GM19397 (cell line): ENCODE data around the gene TENM4.
"Not testable (repeated sequence)": the region's sequence is repeated elsewhere in the genome, so short reads cannot be mapped to it uniquely, and the experiment has no call there.

ENCODE experiments used
- ATAC-seq: cut with Tn5 transposase; IDR thresholded peaks from one replicate; pipeline ENCODE4 v1.9.1; 2021; ENCODE audit warnings: mild to moderate bottlenecking, moderate library complexity; ENCODE audit not compliant: unreplicated experiment

Gene TENM4

DNA sequence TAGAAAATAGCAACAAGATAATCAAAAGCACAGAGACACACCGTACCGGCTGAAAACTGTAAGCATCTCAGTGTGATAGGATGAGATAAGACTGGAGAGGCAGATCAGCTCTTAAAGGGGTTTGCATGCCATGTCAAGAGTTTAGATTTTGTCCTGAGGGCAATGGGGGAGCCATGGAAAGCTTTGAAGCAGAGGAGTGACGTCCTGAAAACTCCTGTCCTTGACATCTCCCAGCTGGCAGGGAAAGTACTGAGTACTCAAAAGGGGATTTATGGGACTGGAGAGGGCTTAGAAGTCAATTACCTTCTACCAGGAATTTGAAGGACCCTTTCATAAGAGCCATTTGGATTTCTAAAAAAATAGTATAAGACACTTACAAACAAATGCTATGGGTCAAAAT, 445.7 kb downstream of the TENM4 start:
- no peak for ATAC-seq

DNA sequence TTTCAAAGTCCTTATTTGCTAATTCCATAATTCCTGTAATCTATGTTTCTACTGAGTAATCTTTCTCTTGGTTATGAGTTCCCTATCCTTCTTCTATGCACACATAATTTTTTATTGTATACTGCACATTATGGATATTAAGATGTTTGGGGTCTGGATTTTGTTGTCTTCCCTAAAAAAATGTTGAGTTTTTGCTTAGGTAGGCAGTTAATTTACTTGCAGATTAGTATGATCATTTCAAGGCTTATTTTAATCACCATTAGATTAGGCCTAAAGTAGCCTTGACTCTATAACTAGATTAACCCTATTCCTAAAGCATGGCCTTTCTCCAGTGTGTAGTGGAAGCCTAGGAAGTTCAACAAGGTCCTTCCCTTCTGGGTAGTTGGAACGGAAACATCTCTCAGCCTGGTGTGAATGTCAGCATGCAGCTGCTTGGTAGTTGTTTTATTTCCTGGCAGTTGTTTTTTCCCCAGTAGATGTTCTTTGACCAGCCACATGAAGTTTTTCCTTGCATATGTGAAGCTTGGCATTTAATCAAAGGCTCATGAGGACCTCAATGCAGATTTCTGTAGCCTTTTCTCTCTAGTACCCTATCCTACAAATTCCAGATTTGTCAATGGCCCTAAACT, 446.9 kb downstream of the TENM4 start:
- ATAC-seq = no peak

DNA sequence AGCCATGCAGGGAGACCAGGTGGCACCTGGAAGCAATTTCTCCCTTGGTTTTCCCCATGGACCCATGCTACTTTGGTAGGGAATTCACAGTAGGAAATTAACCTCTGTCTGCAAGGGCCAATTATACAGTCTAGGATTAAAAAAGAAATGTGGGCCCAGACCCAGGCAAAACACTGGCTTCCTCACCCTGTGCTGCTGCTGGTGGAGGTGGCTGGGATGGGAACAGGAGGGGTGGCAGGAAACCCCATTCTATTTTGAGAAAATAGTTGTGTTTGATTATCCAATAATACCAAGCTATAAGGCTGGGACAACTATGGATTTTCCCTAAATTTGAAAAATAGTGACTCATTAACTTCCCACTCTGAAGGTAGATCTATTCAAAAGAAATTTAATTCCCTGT, 449.1 kb downstream of the TENM4 start:
- no peak for ATAC-seq

DNA sequence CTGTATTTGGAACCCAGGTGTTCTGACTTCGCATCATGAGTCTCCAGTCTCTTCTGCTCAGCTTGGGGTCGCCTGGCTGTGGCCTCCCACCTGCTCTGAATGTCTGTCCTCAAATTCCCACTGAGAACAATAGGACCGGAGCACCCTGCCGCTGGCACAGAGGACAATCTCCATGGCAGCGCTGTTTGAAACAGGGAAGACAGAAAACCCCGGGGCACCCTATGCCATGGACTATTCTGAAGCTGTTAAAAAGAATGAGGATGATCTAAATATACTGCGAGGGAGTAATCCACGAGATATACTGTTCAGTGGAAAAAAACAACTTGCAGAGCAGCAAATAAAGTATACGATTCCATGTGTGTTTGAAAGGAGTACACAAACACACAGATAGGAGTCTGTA, 450.6 kb downstream of the TENM4 start:
- ATAC-seq = no peak

DNA sequence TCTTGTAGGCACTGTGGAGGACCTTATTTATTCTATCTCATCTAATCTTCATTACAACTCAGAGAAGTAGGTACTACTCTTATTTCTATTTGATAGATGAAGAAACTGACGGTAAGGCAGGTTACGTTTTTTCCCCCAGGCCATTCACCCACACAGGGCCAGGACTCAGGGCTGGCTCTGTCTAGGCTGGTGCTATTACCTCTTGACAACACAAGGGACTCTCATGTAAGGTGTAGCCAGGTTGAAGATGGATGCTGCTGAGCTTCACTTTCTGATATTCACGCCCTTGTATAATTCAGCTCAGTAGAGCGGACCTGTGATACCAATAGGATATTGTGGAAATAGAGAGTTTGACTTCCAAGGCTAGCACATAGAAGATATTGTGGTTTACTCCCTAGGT, 453.1 kb downstream of the TENM4 start:
- no peak for ATAC-seq

DNA sequence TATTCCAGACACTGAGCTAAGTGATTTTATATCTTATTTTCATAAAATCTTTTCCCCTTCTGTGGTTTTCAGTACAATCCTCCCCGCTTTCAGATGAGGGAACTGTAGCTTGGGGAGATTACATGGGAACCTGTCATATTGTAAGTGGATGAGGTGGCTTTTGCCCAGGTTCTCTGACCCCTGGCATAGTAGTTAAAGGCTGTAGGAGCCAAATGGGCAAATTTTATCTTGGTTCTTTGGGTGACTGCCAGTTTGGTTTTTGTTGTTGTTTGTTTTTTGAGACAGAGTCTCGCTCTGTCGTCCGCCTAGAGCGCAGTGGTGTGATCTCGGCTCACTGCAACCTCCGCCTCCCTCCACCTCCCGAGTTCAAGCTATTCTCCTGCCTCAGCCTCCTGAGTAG, 454.5 kb downstream of the TENM4 start:
- no peak for ATAC-seq

DNA sequence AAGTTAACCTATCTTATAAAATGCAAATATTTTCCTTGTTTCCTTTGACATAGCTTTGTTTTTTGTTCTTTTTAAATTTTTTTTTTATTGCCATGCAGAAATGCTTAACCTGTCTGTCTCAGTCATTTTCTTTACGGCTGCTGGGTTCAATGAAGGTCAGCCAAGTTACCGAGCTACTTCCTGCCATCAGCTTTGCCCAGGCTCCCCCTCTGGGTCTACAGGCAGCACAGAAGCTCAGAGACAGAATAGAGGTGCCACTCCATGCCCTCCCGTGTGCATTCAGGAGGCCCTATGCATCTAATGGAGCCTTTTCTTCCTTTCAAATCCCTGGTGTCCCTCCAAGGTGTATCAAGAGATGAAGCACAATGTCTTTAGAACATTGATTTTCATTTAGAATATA, 455.2 kb downstream of the TENM4 start:
- ATAC-seq = no peak

DNA sequence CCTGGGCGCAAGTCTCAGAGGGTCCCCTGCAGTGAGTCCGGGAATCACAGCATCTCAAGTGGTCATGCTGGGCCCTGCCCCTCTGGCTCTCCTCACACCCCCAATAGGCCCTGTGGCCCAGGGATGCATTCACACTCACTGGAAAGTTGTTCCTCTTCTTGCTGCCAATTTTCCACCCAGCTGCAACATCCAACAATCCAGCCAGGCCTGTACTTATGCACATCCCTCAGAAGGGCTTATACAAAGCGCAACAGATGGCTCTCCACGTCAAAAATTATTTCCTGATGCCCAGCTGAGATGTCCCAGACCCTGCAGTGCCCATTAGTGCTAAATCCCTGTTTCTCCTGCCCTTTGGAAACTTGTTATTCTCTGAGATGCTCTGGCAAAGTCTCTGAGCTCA, 458.4 kb downstream of the TENM4 start:
- ATAC-seq = no peak

DNA sequence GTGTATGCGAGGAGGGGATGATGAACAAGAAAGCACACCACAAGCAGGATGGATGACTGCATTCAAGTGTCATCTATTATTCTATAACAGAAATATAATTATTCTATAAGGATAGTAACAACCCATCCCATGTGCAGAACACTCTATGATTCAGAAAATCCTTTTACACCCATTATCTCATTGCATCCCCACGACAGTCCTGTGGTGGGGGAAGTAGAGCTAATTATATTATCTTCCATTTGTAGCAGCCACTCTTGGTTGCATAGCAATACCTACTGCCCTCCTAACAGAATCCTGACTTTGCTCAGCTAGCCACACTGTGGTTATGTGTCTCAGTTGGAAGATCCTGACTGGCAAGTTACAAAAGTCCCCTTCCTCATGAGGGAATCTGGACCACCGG, 459.7 kb downstream of the TENM4 start:
- ATAC-seq = no peak

DNA sequence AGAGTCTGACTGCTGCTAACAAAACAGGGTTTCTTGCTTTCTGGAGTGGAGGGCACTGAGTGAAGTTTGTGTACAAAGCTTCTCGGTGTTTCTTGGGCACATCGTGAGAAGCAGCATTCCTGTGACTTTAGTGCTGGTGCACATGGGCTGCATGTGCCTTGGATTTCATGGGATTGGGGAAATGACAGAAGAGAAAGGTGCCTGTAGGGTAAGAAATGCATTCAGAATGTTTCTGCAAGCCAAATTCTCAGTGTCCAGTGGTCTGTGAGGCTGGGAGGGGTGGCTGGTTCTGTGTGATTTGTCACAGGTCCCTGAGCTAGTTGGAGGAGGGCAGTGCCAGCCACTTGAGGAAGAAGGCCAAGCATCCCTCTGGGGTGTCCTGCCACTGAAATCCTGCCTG, 462.0 kb downstream of the TENM4 start:
- ATAC-seq = no peak

DNA sequence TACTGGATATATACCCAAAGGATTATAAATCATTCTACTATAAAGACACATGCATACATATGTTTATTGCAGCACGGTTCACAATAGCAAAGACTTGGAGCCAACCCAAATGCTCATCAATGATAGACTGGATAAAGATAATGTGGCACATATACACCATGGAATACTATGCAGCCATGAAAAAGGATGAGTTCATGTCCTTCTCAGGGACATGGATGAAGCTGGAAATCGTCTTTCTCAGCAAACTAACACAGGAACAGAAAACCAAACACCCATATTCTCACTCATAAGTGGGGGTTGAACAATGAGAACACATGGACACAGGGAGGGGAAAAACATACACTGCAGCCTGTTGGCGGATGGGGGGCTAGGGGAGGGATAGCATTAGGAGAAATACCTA, 463.0 kb downstream of the TENM4 start:
- not testable (repeated sequence) for ATAC-seq

DNA sequence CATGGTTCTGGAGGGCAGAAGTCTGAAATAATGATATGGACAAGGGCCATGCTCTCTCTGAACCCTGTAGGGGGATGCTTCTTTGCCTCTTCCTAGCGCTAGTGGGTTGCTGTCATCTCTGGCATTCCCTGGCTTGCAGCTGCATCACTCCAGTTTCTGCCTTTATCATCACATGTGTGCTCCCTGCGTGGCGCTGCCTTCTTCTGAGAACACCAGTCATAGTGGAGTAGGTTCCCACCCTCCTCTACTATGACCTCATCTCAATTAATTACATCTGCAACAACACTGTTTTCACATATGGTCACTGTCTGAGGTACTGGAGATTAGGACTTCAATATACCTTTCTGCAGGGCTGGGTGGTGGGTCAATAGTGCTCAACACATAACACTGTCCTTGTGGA, 463.8 kb downstream of the TENM4 start:
- ATAC-seq = no peak

DNA sequence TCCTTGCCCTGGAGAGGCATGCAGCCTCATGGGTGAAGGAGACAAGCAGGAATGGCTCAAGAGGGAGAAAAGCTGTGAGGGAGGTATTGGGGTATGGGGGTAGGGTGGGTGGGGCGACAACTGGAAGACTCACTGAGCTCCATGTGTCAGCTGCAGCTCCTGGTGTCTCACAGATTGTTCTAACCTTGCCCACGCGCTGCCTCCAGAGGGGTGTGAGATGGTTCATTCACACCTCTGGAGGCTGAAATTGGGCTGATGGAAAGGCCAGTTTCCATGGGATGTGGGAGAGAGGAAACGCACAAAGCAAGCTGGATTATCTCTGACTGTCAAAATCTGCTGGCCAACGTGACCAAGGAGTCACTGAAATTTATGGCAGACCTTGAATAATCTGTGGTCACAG, 465.7 kb downstream of the TENM4 start:
- no peak for ATAC-seq

DNA sequence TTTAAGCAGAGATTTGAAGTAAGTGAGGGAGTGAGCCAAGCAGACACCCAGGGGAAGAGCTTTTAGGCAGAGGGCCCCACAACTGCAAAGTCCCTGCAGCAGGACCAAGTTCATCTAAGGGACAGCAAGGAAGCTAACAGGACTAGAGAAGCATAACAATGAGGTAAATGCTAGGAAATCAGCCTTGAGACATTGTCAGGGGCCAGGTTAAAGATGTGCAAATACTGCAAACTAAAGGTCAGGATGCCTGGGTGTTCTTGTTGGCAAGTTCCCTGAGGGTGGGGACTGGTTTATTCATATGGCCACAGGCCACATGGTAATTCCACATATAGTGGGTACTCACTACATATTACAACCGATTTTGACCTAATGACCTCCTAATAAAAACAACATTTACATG, 467.0 kb downstream of the TENM4 start:
- ATAC-seq = no peak

DNA sequence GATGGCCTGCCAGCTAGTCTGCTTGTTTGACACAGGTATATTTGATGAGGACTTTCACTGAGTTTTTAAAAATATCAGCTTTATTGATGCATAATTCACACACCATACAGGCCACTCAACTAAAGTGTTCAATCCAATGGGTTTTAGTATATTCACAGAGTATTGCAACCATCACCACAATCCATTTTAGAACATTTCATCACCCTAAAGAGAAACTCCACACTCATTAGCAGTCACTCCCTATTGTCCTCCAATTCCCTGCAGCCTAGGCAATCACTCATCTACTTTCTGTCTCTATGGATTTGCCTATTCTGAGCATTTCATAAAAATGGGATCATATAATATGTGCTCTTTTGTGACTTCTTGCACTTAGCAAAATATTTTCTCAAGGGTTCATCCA, 468.2 kb downstream of the TENM4 start:
- ATAC-seq = no peak

DNA sequence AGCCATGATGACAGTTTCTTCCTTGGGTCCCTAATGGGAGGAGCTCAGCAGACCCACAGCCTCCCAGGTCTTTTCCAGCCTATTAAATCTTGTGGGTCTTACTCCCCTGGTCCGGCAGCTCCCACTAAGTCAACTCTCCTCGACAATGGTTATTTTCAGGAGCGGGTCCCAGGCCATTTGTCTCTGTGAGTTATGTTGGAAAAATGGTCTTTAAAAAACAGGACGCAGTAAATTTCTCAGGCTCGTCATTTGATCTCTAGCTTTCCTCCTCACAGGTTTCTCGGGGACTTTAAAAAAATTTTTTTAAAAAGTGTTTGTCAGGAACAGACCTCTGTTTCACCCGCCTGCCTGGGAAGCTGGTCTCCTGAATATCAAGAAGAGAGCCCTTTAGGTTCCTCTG, 468.7 kb downstream of the TENM4 start:
- ATAC-seq = no peak

DNA sequence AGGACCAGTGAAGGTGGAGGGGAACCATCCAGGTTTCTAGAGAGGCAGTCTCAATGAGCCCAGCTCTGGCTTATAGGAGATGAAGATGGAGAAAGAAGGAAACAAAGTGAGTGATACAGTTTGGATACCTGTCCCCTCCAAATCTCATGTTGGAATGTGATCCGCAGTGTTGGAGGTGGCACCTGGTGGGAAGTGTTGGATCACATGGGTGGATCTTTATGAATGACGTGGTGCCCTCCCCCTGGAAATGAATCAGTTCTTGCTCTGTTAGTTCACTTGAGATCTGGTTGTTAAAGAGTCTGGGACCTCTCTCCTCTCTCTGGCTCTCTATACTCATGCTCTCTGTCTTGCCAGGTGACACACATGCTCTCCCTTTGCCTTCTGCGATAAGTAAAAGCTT, 473.0 kb downstream of the TENM4 start:
- no peak for ATAC-seq

DNA sequence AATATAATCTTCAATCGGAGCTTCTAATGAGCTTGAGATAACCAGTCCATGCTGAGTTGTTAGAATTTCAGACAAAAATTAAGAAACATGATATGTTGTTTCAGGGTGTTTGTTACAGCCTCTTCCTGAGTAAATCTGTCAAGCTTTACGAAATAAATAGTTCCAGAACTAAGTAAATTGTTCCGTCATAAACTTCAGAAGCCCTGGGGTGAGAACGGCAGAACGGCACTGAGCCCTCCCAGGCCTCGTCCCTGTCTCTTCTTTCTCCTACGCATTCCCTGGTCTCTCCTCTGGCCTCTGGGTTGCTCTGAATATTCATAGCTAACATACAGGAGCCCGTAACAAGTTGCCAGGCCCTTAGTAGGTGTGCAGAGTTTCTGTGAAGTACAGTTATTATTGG, 475.4 kb downstream of the TENM4 start:
- ATAC-seq = no peak

DNA sequence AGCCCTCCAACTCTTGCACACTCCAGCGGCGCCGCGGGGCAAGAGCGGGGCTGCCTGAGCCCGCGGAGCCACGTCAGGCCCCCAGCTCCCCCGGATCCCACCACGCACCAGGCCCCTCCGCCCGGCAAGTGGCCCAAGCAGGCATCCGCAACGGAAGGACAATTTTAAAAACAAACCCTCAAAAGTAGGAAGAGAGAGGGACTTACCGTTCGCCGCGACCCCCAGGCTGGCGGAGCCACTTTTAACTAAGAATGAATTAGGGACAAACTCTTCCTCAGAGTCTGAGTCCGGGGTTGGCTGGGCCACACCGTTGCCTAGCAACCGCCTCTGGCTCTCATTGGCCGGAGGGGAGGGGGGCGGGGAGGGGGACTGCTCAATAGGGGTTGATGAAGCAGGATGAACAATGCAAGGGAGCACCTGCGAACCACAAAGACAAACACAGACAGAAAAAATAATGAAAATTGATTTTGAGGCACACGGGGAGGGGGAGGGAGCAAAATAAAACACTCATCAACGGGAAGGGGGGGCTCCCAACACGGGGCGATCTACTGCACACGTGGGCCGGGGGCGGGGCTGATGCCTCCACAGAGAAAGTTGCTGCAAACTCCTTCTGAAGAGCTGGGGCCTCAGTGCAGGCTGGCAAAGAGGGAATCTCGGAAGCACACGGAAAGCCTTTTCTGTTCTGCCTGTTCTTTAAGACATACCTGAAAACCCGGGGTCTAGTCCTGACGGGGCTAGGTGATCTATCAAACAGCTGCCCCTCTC, 478.7 kb downstream of the TENM4 start:
- no peak for ATAC-seq

DNA sequence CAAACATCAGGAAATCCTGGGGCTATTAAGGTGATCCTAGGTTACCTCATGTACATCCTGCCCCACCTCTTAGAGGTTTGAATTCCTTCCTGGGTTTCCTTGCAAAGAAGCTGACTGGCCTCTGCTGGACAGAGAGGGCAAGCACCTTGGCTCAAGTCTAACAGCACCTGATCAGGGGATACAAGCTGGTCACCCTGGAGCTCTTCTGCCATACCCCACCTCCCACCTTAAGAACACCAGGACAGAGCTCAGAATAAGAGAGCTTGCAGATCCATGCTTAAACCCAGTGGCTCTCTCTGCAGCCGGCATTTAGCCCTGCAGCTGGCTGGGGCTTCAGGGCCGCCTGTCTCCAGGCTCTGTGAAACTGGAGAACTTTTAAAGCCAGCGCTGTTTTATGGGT, 479.6 kb downstream of the TENM4 start:
- no peak for ATAC-seq

DNA sequence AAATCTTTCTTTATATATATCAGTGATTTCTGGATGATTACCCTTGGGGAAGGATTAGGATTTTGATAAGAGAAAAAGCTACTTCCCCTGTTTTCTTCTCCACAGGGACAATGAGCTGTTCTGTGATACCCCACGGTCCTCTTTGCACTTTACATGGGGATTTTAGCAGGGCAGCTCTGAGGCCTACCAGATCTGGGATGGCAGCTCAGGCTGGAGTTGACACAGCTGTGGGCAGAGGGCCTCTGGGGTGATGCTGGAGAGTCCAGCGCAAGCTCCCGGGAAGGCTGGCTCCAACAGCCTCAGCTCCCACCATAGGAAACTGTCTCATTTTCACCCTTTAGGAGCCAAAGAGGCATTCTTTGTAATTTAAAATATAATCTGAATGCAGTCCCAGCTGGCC, 482.4 kb downstream of the TENM4 start:
- no peak for ATAC-seq

DNA sequence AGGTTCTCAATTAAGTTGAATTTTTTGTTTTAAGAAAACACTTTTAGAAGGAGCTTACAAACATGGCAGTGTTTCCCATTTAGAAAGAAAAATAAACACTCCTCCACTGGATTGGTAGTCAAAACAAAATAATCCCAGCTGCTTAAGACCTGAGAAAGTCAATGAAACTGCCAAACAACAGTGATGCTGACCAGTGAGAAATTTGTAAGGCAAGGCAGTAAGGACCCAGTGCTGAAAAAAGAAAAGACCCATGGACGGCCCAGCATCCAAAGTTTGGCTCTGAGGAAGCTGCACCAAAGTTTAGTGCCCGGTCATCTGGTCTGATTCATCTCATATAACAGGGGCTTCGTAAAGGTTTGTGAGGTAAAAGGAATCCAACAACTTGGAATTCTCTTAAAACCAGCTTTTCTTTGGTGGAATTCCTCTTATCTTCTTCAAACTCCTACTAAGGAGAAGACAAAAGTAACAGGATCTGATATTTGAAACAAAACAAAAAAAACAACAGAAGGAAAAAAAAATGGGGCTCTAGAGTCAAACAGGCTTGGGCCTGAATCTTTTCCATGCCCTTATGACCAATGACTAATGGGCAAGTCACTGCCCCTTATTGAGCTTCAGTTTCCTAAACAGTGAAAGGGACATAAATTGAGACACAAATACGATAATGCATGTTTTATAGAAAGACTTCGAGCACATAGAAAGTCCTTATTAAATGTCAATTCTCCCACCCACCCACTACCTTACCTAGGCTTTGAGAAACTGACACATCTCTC, 483.2 kb downstream of the TENM4 start:
- ATAC-seq = no peak
